GM10248 (cell line): Measurements from ENCODE around the gene FGFRL1.
A peak's percentile ranks its signal among the peaks of the same experiment; 100 is the strongest.

Experiments used
- CTCF ChIA-PET: fragments of 300-600 bp; sonication (Branson Sonifier 250); formaldehyde crosslinking; extraction: SDS; loops from one replicate; lab custom pipeline; 2021; ENCODE audit warnings: antibody characterized with exemption; lab: Yijun Ruan, JAX
- POLR2A ChIA-PET: fragments of 350-650 bp; sonication (Branson Sonifier 250); formaldehyde crosslinking; extraction: SDS; loops from one replicate; lab custom pipeline; 2020; ENCODE audit warnings: antibody characterized with exemption; lab: Yijun Ruan, JAX
- DNase-seq: peaks from one replicate; pipeline ENCODE4 v3.0.0; 2012; ENCODE audit errors: extremely low spot score
- TF ChIP-seq, protein P1 (sequence below): IDR thresholded peaks from 2 replicates; pipeline ENCODE4 v1.5.1; 2012; ENCODE audit warnings: mild to moderate bottlenecking, low read depth; ENCODE audit errors: extremely low read depth, missing control alignments, control extremely low read depth

FGFRL1 gene

DNA sequence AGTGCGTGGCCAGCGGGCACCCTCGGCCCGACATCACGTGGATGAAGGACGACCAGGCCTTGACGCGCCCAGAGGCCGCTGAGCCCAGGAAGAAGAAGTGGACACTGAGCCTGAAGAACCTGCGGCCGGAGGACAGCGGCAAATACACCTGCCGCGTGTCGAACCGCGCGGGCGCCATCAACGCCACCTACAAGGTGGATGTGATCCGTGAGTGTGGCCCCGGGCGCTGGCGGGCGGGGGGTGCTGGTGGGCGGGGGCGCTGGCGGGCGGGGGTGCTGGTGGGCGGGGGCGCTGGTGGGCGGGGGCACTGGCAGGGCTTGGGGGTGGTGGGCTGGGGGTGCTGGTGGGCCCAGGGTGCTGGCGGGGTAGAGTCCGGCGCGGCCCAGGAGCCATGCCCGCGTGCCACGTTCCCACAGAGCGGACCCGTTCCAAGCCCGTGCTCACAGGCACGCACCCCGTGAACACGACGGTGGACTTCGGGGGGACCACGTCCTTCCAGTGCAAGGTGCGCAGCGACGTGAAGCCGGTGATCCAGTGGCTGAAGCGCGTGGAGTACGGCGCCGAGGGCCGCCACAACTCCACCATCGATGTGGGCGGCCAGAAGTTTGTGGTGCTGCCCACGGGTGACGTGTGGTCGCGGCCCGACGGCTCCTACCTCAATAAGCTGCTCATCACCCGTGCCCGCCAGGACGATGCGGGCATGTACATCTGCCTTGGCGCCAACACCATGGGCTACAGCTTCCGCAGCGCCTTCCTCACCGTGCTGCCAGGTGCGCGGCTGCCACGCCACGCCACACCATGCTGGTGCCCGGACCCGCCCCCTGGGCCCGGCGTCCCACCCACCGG, 12.7 kb downstream of the FGFRL1 start:
- CTCF ChIA-PET: no interaction called here
- TF ChIP-seq, protein P1, sequence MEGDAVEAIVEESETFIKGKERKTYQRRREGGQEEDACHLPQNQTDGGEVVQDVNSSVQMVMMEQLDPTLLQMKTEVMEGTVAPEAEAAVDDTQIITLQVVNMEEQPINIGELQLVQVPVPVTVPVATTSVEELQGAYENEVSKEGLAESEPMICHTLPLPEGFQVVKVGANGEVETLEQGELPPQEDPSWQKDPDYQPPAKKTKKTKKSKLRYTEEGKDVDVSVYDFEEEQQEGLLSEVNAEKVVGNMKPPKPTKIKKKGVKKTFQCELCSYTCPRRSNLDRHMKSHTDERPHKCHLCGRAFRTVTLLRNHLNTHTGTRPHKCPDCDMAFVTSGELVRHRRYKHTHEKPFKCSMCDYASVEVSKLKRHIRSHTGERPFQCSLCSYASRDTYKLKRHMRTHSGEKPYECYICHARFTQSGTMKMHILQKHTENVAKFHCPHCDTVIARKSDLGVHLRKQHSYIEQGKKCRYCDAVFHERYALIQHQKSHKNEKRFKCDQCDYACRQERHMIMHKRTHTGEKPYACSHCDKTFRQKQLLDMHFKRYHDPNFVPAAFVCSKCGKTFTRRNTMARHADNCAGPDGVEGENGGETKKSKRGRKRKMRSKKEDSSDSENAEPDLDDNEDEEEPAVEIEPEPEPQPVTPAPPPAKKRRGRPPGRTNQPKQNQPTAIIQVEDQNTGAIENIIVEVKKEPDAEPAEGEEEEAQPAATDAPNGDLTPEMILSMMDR: no peak
- DNase-seq: no peak
- POLR2A ChIA-PET: no interaction called here

DNA sequence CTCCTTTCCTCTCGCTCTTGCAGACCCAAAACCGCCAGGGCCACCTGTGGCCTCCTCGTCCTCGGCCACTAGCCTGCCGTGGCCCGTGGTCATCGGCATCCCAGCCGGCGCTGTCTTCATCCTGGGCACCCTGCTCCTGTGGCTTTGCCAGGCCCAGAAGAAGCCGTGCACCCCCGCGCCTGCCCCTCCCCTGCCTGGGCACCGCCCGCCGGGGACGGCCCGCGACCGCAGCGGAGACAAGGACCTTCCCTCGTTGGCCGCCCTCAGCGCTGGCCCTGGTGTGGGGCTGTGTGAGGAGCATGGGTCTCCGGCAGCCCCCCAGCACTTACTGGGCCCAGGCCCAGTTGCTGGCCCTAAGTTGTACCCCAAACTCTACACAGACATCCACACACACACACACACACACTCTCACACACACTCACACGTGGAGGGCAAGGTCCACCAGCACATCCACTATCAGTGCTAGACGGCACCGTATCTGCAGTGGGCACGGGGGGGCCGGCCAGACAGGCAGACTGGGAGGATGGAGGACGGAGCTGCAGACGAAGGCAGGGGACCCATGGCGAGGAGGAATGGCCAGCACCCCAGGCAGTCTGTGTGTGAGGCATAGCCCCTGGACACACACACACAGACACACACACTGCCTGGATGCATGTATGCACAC, 13.6 kb downstream of the FGFRL1 start:
- DNase-seq: no peak
- ChIA-PET CTCF (no interaction called here), POLR2A (no interaction called here)
- TF ChIP-seq, protein P1: no peak

DNA sequence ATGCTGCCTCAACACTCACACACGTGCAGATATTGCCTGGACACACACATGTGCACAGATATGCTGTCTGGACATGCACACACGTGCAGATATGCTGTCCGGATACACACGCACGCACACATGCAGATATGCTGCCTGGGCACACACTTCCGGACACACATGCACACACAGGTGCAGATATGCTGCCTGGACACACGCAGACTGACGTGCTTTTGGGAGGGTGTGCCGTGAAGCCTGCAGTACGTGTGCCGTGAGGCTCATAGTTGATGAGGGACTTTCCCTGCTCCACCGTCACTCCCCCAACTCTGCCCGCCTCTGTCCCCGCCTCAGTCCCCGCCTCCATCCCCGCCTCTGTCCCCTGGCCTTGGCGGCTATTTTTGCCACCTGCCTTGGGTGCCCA, 14.7 kb downstream of the FGFRL1 start:
- TF ChIP-seq, protein P1: no peak
- POLR2A ChIA-PET: no interaction called here
- CTCF ChIA-PET: no interaction called here

DNA sequence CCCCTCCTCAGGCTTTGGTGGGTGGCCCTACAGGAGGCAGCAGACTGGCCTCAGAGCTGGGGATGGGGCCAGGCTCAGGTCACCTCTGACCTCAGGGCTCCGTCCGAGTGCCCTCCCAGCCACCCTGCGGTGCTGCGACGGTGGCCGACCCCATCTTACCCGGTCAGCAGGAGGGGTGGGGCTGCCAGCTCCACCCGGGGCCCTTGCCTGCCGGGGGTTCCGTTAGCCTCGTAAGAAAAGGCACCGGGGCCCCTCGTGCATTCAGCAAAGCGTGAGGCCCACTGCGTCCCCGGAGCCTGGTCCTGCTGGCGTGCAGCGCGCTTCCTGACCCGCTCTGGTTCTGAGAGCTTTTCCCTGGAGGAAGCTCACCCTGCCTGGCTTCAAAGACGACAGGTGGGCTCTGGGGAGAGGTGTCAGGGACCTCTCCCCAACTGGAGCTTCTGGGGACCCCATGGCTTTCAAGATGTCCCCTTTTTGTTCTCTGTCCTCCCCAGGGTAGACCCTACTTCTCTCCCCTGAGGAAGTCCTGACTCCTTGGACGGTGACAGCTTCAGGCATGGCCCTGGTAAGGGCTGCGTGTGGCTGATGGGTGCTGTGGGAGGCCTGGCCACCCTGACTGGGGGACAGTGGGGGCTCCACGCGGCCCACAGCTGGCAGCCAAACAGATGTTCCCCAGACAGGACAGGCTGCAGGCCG, 15.9 kb downstream of the FGFRL1 start:
- ChIA-PET POLR2A (no interaction called here), CTCF (interaction anchor here (0.9 kb wide), 1 partner anchor 10 kb away, joined by 3 read pairs; no protein-coding TSS in a partner anchor)
- DNase-seq: no peak

More for the DNA sequence above, 14.7 kb downstream of the FGFRL1 start:
- peak; percentile 90 for DNase-seq

DNA sequence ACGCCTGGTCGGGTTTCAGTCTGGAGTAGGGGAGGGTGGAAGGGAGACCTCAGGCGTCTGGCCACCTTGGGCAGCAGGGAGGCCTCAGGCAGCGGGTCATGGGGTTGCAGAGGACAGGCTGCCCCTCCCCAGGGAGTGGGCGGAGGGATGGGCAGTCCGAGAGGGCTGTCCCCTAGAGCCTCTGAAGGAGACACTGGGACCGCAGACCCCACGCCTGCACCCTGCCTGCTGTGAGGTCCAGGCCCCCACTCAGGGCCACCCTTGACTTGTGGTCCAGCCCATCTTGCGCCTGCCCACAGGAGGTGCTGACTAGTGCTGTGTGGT, 16.5 kb downstream of the FGFRL1 start:
- POLR2A ChIA-PET: no interaction called here

More for the DNA sequence above, 15.9 kb downstream of the FGFRL1 start:
- TF ChIP-seq, protein P1: no peak

More for the DNA sequence above, 16.5 kb downstream of the FGFRL1 start:
- no peak for DNase-seq
- CTCF ChIA-PET: interaction anchor here (0.9 kb wide), 1 partner anchor 10 kb away, joined by 3 read pairs; no protein-coding TSS in a partner anchor
- TF ChIP-seq, protein P1: no peak
